Breast epithelium (tissue), 3 donors: ENCODE data around the gene CERT1.

ENCODE experiments used
- POLR2A ChIP-seq: fragments of 450-650 bp; IDR thresholded peaks from one replicate; pipeline ENCODE4 v1.6.1; 2016; ENCODE audit warnings: antibody characterized with exemption, mild to moderate bottlenecking, moderate library complexity
- TF ChIP-seq, protein P1 (sequence below), 3 donors: fragments of 450-650 bp; IDR thresholded peaks; one replicate each; pipeline ENCODE4 v1.5.1; 2016 to 2017; ENCODE audit warnings: antibody characterized with exemption in 3 of 3, mild to moderate bottlenecking in 3 of 3, moderate library complexity in 3 of 3

DNA sequence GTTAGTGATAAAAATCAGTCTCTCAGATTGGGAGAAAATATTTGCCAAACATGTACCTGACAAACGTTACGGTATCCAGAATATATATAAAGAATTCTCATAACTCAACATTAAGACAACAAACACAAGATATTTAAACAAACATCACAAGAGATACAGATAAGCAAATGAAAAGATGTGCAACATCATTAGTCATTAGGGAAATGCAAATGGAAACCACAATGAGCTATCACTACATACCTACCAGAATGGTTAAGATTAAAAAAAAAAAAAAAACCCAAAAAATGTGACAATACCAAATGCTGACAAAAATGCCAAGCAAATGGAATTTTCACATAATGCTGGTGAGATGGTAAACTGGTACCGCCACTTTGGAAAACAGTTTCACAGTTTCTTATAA lies 15.4 kb downstream of the CERT1 start:
- TF ChIP-seq POLR2A, result no peak
- TF ChIP-seq, protein P1, sequence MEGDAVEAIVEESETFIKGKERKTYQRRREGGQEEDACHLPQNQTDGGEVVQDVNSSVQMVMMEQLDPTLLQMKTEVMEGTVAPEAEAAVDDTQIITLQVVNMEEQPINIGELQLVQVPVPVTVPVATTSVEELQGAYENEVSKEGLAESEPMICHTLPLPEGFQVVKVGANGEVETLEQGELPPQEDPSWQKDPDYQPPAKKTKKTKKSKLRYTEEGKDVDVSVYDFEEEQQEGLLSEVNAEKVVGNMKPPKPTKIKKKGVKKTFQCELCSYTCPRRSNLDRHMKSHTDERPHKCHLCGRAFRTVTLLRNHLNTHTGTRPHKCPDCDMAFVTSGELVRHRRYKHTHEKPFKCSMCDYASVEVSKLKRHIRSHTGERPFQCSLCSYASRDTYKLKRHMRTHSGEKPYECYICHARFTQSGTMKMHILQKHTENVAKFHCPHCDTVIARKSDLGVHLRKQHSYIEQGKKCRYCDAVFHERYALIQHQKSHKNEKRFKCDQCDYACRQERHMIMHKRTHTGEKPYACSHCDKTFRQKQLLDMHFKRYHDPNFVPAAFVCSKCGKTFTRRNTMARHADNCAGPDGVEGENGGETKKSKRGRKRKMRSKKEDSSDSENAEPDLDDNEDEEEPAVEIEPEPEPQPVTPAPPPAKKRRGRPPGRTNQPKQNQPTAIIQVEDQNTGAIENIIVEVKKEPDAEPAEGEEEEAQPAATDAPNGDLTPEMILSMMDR (IDR thresholded peaks at IDR 0.05), result no peak
